A549 (cell line): ENCODE data around the gene PPP2R2D. TPM values are rescaled to one million over a fixed set of nuclear protein-coding genes. Genes with fewer than 3 reads are reported as not detected.

ENCODE experiments used
- ATAC-seq, 2 experiments: fragments of 200-7000 bp in 1 of 2; fragments of >200 bp in 1 of 2; cut with Nextera tagmentation in 1 of 2; cut with Tn5 transposase in 1 of 2; 3 replicates each; pipeline versions ENCODE4 v1.8.0 to v1.9.1; 2018 to 2020; ENCODE audit warnings: mild to moderate bottlenecking in 1 of 2, moderate library complexity in 1 of 2
- CTCF ChIA-PET: fragments of 300-600 bp; sonication (Branson Sonifier 250); formaldehyde crosslinking; extraction: SDS; loops from one replicate; lab custom pipeline; 2021; ENCODE audit warnings: antibody characterized with exemption, inconsistent platforms; lab: Yijun Ruan, JAX
- POLR2A ChIA-PET: fragments of 350-600 bp; formaldehyde crosslinking; extraction: SDS; loops from one replicate; lab custom pipeline; 2021; ENCODE audit warnings: antibody characterized with exemption, inconsistent platforms; lab: Yijun Ruan, JAX
- DNase-seq, 2 experiments: peaks; one replicate each; pipeline versions ENCODE4 v3.0.0 to v3.0.0-alpha.2; 2011 to 2016; ENCODE audit warnings: low read depth in 1 of 2, low spot score in 1 of 2
- FAIRE-seq: peaks from 2 replicates; lab custom pipeline; 2011; peaks lifted over from hg19 to GRCh38; lab: Jason Lieb, UNC
- H3K27ac ChIP-seq, 2 experiments: fragments of >200 bp; sonication (Bioruptor Twin); formaldehyde crosslinking; 3 replicates each; pipeline ENCODE4 v1.5.1; 2016 to 2017
- H3K4me1 ChIP-seq: fragments of >200 bp; sonication (Bioruptor Twin); formaldehyde crosslinking; 3 replicates; pipeline ENCODE4 v1.6.1; 2016
- H3K4me2 ChIP-seq: fragments of >200 bp; sonication (Bioruptor Twin); formaldehyde crosslinking; 3 replicates; pipeline ENCODE4 v1.6.1; 2016
- H3K4me3 ChIP-seq: fragments of >200 bp; sonication (Bioruptor Twin); formaldehyde crosslinking; 3 replicates; pipeline ENCODE4 v1.5.1; 2016
- H3K9me3 ChIP-seq: fragments of >200 bp; sonication (Bioruptor Twin); formaldehyde crosslinking; 3 replicates; pipeline ENCODE4 v1.6.1; 2016
- CBX2 ChIP-seq: fragments of 200-600 bp; sonication (generic); IDR thresholded peaks from 2 replicates; pipeline ENCODE4 v1.6.1; 2016; ENCODE audit warnings: low read depth, mild to moderate bottlenecking, borderline replicate concordance
- CBX8 ChIP-seq: fragments of 200-600 bp; sonication (generic); IDR thresholded peaks from 2 replicates; pipeline ENCODE4 v1.6.1; 2016
- FOSL2 ChIP-seq, 2 experiments: fragments of 450-650 bp in 1 of 2; fragments of >200 bp in 1 of 2; sonication (Bioruptor Twin) in 1 of 2; formaldehyde crosslinking; IDR thresholded peaks; 2 replicates each; pipeline versions ENCODE4 v1.5.0 to v1.6.1; 2016 to 2020; ENCODE audit warnings: mild to moderate bottlenecking in 1 of 2, moderate library complexity in 1 of 2
- FOXS1 ChIP-seq: fragments of 250-450 bp; sonication (Bioruptor Pico); IDR thresholded peaks from 2 replicates; pipeline ENCODE4 v1.5.0; 2020; ENCODE audit warnings: mild to moderate bottlenecking, moderate library complexity
- GATA3 ChIP-seq: IDR thresholded peaks from 2 replicates; pipeline ENCODE4 v1.6.1; 2012; ENCODE audit warnings: borderline replicate concordance
- HES2 ChIP-seq: fragments of >200 bp; sonication (Bioruptor Twin); formaldehyde crosslinking; IDR thresholded peaks from 2 replicates; pipeline ENCODE4 v1.6.1; 2016
- HEYL ChIP-seq: fragments of 250-450 bp; sonication (Bioruptor Pico); IDR thresholded peaks from 2 replicates; pipeline ENCODE4 v1.8.0; 2021; ENCODE audit warnings: mild to moderate bottlenecking, moderate library complexity
- HOXB13 ChIP-seq: fragments of 250-450 bp; sonication (Bioruptor Pico); IDR thresholded peaks from 2 replicates; pipeline ENCODE4 v1.5.0; 2020; ENCODE audit warnings: low read depth, mild to moderate bottlenecking, moderate library complexity
- JUN ChIP-seq, 2 experiments: fragments of >200 bp; sonication (Bioruptor Twin); formaldehyde crosslinking; IDR thresholded peaks; 2 replicates in 1 of 2; 3 replicates in 1 of 2; pipeline ENCODE4 v1.6.1; 2016 to 2017
- MAFK ChIP-seq: fragments of 450-650 bp; IDR thresholded peaks from 2 replicates; pipeline ENCODE4 v1.6.1; 2014; ENCODE audit not compliant: partially characterized antibody
- MAX ChIP-seq: IDR thresholded peaks from 2 replicates; pipeline ENCODE4 v1.6.1; 2012
- NR3C1 ChIP-seq: fragments of >200 bp; sonication (Bioruptor Twin); formaldehyde crosslinking; IDR thresholded peaks from 3 replicates; pipeline ENCODE4 v1.6.1; 2017
- PHF8 ChIP-seq: fragments of 200-600 bp; sonication (generic); IDR thresholded peaks from 2 replicates; pipeline ENCODE4 v1.6.1; 2016; ENCODE audit warnings: low read depth, mild to moderate bottlenecking, antibody characterized with exemption, moderate library complexity, borderline replicate concordance
- POLR2AphosphoS2 ChIP-seq: conservative IDR thresholded peaks from 2 replicates; pipeline ENCODE4 v1.6.1; 2012; ENCODE audit warnings: low read length, improper control_type of control experiment, inconsistent platforms
- RARB ChIP-seq: fragments of 250-450 bp; sonication (Bioruptor Pico); IDR thresholded peaks from 2 replicates; pipeline ENCODE4 v1.8.0; 2021; ENCODE audit warnings: mild to moderate bottlenecking, moderate library complexity
- SMC3 ChIP-seq: fragments of >200 bp; sonication (Bioruptor Twin); formaldehyde crosslinking; IDR thresholded peaks from 3 replicates; pipeline ENCODE4 v1.6.1; 2018; ENCODE audit warnings: inconsistent platforms
- SREBF2 ChIP-seq: fragments of 450-650 bp; IDR thresholded peaks from 2 replicates; pipeline ENCODE4 v1.6.1; 2014; ENCODE audit warnings: mild to moderate bottlenecking, moderate library complexity
- USF2 ChIP-seq: fragments of 450-650 bp; IDR thresholded peaks from 2 replicates; pipeline ENCODE4 v1.6.1; 2014; ENCODE audit warnings: antibody characterized with exemption
- ZFP36 ChIP-seq: fragments of 450-650 bp; IDR thresholded peaks from 2 replicates; pipeline ENCODE4 v1.6.1; 2014; ENCODE audit warnings: borderline replicate concordance; ENCODE audit not compliant: partially characterized antibody
- ZNF302 ChIP-seq: fragments of 250-450 bp; sonication (Bioruptor Pico); IDR thresholded peaks from 2 replicates; pipeline ENCODE4 v1.9.0; 2021; ENCODE audit warnings: inconsistent platforms, mild to moderate bottlenecking, moderate library complexity
- WGBS: methylation state at CpG from one replicate; pipeline ENCODE4 v1.1.6; 2017; ENCODE audit errors: missing lambda C conversion rate; 5-methylcytosine and 5-hydroxymethylcytosine counted together
- polyA plus RNA-seq, 4 experiments: library from polyadenylated mRNA; depleted of rRNA in 3 of 4; stranded (reverse); fragments of >200 nt; fragmentation: RNase III in 1 of 4; extraction: RNeasy Plus Mini Kit Qiagen cat#74134 plus additional on column Dnase treatment in 1 of 4; gene quantifications; 2 replicates in 3 of 4; 3 replicates in 1 of 4; pipeline ENCODE4 v1.2.3, GENCODE V29; 2011 to 2017
- TF ChIP-seq, protein P1 (sequence below): fragments of >200 bp; sonication (Bioruptor Twin); formaldehyde crosslinking; IDR thresholded peaks from 3 replicates; pipeline ENCODE4 v1.5.1; 2016
- TF ChIP-seq, protein P2 (sequence below): IDR thresholded peaks from 2 replicates; pipeline ENCODE4 v1.6.1; 2012
- TF ChIP-seq, protein P3 (sequence below): fragments of 250-450 bp; sonication (Bioruptor Pico); IDR thresholded peaks from 2 replicates; pipeline ENCODE4 v1.5.0; 2020; ENCODE audit warnings: low read depth, mild to moderate bottlenecking, moderate library complexity

PPP2R2D gene
- polyA plus RNA-seq, 2 of the 4 experiments (the other 2 are of a cell fraction): 23.9 to 36.0 TPM

DNA sequence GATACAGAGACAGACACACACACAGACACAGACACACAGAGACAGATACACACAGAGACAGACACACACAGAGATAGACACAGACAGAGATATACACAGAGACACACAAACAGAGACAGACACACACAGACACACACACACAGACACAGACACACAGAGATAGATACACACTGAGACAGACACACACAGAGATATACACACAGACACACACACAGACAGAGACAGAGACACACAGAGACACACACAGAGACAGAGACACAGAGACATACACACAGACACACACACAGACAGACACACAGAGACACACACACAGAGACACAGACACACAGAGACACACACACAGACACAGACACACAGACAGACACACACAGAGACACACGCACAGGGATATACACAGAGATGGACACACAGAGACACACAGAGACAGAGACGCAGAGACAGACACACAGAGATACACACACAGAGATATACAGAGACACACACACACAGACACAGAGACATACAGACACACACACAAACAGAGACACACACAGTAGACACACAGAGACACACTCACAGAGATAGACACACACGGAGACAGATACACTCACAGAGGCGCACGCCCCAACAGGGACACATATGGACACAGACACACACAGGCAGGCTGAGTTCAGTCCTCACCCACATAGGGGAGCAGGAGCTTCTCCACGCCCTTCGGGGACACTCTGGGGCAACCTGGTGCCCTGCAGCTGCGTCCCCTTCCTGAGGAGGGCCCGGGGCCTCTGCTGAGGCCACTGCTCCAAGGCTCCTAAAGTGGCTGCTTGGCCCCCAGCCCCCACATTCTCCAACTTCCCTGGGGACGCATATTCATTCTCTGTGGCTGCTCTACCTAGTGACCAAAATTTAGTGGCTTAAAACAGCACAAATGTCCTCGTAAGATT lies 10.3 kb upstream of the PPP2R2D start:
- H3K9me3 ChIP-seq: no peaks in the 10 kb centered on the region
- peak overlapping the region; percentile 67 for H3K4me2 ChIP-seq
- CTCF ChIA-PET: interaction anchor here (0.6 to 5.3 kb wide), 7 partner anchors 7 to 252 kb away, joined by 3 to 56 read pairs (median 4); partner anchors contain the start of gene PPP2R2D
- POLR2A ChIA-PET: no interaction called here
- DNase-seq (no peak), FAIRE-seq (no peak)
- 81% methylated on average over 9 of the region's 11 CpGs for WGBS
- 0 out of 6 replicates have a peak overlapping the region, but pooled peaks of 1 of the 2 experiments have one; percentile 1 for H3K27ac ChIP-seq
- no peak overlapping the region for H3K4me3 ChIP-seq
- no peak for TF ChIP-seq USF2
- TF ChIP-seq, all 56 proteins: peak for 0
- ATAC-seq: peak; percentile 52 to 60
- H3K4me1 ChIP-seq: peaks cover 12% of the 10 kb centered on the region; the same call in 1 of the 3 replicates

DNA sequence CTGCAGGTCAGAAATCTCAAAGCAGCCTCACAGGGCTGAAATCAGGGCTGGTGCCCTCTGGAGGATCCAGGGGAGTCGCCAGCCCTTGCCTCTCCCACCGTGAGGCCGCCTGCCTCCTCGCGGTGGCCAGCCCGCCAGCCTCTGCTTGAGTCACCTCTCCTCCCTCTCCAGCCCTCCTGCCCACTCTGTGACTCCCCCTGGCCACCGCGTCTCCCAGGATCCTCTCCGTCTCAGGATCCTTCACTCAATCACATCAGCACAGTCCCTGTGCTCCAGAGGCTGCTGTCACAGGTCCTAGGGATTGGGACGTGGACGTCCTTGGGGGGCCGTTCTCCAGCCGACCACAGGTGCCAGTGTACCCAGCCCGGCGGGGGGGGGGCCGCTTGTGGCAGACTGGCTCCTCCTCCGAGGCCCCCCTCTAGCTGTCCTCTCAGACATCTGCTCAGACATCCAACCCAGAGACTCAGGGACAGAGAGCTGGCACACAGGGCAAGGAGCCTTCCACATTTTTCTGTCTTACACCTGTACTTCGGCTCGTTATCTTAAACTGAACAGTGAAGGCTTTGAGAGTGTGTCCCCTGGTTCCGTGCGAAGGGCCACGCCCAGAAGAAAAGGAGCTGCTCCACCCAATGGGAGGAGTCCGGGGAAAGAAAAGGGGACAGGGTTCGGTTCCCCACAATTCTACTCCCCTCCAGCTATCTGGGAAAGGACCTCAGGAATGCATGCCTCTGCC lies 9.4 kb upstream of the PPP2R2D start:
- ATAC-seq: peak; percentile 96 to 98
- WGBS: 32% methylated on average over 21 of the region's 24 CpGs
- H3K9me3 ChIP-seq: no peaks in the 10 kb centered on the region
- POLR2A ChIA-PET: no interaction called here
- FAIRE-seq: no peak
- H3K4me1 ChIP-seq: peaks cover 9% of the 10 kb centered on the region; the same call in 1 of the 3 replicates
- no peak overlapping the region for H3K4me3 ChIP-seq
- CTCF ChIA-PET: interaction anchor here (0.6 to 2.4 kb wide), 8 partner anchors 8 to 252 kb away, joined by 3 to 10 read pairs (median 4); no protein-coding TSS in a partner anchor
- 0 out of 6 replicates have a peak overlapping the region, but pooled peaks of 1 of the 2 experiments have one; percentile 29 for H3K27ac ChIP-seq
- TF ChIP-seq FOXS1 (CRISPR knock-in tag): no peak
- TF ChIP-seq FOSL2 (IDR thresholded peaks at IDR 0.05): no peak
- no peak for TF ChIP-seq FOSL2 (CRISPR knock-in tag; IDR thresholded peaks at IDR 0.05)
- no peak for TF ChIP-seq SREBF2
- TF ChIP-seq, protein P1, sequence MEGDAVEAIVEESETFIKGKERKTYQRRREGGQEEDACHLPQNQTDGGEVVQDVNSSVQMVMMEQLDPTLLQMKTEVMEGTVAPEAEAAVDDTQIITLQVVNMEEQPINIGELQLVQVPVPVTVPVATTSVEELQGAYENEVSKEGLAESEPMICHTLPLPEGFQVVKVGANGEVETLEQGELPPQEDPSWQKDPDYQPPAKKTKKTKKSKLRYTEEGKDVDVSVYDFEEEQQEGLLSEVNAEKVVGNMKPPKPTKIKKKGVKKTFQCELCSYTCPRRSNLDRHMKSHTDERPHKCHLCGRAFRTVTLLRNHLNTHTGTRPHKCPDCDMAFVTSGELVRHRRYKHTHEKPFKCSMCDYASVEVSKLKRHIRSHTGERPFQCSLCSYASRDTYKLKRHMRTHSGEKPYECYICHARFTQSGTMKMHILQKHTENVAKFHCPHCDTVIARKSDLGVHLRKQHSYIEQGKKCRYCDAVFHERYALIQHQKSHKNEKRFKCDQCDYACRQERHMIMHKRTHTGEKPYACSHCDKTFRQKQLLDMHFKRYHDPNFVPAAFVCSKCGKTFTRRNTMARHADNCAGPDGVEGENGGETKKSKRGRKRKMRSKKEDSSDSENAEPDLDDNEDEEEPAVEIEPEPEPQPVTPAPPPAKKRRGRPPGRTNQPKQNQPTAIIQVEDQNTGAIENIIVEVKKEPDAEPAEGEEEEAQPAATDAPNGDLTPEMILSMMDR: 0 out of 3 replicates have a peak, but pooled peaks have one; percentile 18
- TF ChIP-seq HOXB13: no peak
- no peak for TF ChIP-seq MAX
- TF ChIP-seq, protein P2, sequence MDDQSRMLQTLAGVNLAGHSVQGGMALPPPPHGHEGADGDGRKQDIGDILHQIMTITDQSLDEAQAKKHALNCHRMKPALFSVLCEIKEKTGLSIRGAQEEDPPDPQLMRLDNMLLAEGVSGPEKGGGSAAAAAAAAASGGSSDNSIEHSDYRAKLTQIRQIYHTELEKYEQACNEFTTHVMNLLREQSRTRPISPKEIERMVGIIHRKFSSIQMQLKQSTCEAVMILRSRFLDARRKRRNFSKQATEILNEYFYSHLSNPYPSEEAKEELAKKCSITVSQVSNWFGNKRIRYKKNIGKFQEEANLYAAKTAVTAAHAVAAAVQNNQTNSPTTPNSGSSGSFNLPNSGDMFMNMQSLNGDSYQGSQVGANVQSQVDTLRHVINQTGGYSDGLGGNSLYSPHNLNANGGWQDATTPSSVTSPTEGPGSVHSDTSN: no peak
- no peak for TF ChIP-seq GATA3
- TF ChIP-seq, all 56 proteins: peak for 1
- peak overlapping the region; percentile 67 for H3K4me2 ChIP-seq
- DNase-seq: peak; percentile 46 to 66

DNA sequence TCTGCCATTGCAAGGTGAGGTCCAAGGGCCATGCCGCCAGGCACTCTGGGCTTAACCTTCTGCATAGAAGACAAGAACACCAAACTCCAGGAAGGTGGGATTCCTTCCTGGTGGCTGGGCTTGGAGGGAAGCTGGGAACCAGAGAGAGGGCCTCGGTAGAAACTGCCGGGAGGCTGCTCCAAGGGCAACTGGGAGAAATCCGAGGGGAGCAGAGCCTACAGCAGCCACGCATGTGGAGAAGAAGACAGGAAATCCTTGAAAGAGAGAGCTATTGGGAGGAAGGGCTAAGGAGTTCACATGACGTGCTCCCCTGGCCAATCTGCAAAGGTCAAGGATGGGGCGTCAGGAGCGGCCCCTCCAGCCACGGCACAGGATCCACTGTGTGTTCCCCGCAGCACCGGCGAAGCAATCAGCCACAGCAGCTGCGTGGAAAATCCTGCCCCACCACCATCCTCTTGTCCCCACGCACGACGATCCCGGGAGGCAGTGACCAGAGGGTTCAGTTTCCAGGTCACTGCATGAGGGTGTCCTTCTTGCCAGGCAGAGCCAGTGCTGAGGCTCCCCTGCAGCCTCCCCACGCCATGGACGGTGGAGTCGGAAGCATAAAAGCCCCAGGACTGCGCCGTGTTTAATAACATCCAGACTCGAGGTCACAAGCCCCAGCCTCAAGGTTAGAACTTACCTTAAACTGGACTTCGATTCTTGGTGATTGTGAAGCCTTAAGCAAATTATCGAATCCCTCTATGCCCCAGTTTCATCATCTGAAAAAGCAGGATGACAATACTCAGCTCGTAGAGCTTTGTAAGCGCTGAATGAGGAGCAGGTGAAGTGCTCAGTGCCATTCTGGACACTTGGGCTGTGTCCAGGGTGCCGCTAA lies 8.6 kb upstream of the PPP2R2D start:
- FAIRE-seq (no peak), ATAC-seq (no peak), DNase-seq (no peak)
- CTCF ChIA-PET: interaction anchor here (0.7 to 2.4 kb wide), 6 partner anchors 8 to 251 kb away, joined by 3 to 10 read pairs (median 4); no protein-coding TSS in a partner anchor
- H3K9me3 ChIP-seq: no peaks in the 10 kb centered on the region
- H3K4me3 ChIP-seq: no peak overlapping the region
- 73% methylated on average over 27 of the region's 28 CpGs for WGBS
- H3K4me1 ChIP-seq: peaks cover 9% of the 10 kb centered on the region; the same call in 1 of the 3 replicates
- POLR2A ChIA-PET: no interaction called here
- no peak overlapping the region for H3K4me2 ChIP-seq
- H3K27ac ChIP-seq: no peak overlapping the region
- no peak for TF ChIP-seq ZFP36
- TF ChIP-seq RARB (CRISPR knock-in tag): no peak
- TF ChIP-seq SMC3: no peak
- TF ChIP-seq ZNF302 (CRISPR knock-in tag): no peak
- no peak for TF ChIP-seq HEYL (CRISPR knock-in tag)
- no peak for TF ChIP-seq PHF8
- no peak for TF ChIP-seq HES2
- no peak for TF ChIP-seq JUN (IDR thresholded peaks at IDR 0.05)
- TF ChIP-seq CBX8: no peak
- TF ChIP-seq, protein P3, sequence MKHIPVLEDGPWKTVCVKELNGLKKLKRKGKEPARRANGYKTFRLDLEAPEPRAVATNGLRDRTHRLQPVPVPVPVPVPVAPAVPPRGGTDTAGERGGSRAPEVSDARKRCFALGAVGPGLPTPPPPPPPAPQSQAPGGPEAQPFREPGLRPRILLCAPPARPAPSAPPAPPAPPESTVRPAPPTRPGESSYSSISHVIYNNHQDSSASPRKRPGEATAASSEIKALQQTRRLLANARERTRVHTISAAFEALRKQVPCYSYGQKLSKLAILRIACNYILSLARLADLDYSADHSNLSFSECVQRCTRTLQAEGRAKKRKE (CRISPR knock-in tag): no peak
- no peak for TF ChIP-seq CBX2
- no peak for TF ChIP-seq POLR2AphosphoS2
- TF ChIP-seq NR3C1: no peak
- no peak for TF ChIP-seq MAFK
